Muscle of arm (tissue), 12 donors: Measurements from ENCODE around the gene MAP2K7. TPM values are rescaled to one million over a fixed set of nuclear protein-coding genes. Genes with fewer than 3 reads are reported as not detected.

Experiments used
- DNase-seq: peaks from one replicate; pipeline ENCODE4 v3.0.0-alpha.2; 2013
- polyA plus RNA-seq, 12 donors: library from polyadenylated mRNA; unstranded; fragments of 120-200 nt; gene quantifications; one replicate each; pipeline ENCODE4 v1.2.1, GENCODE V29; 2013; ENCODE audit not compliant: insufficient read length in 12 of 12

Gene MAP2K7
- polyA plus RNA-seq, 12 donors, result 16.3 to 37.0 (median 18.9) TPM; not detected in 1

DNA sequence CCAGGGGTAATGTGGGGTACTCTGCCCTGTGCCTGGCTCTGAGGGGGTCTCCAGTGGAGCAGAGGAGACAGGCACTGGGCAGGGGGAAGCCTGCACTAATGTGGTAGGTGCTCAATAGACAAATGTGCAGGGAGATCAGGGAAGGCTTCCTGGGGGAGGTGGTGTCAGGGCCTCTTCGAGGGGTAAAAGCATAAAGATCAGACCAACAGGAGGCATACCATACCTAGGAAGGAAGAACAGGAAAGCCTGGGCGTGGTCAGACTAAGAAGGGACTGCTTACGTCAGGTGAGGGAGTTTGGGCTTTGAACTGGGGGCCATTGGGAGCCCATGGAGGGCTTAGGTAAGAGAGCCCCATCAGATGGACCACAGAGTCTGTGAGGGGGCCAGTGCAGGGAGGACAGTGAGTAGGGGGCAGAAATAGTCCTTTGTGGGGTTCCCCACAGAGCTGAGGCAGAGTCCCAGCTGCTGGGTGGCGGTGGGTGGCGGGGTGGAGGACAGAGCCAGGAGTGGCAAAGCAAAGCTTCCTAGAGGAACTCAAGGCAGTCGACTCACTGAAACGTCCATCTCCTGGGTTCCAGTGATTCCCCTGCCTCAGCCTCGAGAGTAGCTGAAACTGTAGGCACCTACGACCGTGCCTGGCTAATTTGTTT, 38.3 kb upstream of the MAP2K7 start:
- no peak for DNase-seq

DNA sequence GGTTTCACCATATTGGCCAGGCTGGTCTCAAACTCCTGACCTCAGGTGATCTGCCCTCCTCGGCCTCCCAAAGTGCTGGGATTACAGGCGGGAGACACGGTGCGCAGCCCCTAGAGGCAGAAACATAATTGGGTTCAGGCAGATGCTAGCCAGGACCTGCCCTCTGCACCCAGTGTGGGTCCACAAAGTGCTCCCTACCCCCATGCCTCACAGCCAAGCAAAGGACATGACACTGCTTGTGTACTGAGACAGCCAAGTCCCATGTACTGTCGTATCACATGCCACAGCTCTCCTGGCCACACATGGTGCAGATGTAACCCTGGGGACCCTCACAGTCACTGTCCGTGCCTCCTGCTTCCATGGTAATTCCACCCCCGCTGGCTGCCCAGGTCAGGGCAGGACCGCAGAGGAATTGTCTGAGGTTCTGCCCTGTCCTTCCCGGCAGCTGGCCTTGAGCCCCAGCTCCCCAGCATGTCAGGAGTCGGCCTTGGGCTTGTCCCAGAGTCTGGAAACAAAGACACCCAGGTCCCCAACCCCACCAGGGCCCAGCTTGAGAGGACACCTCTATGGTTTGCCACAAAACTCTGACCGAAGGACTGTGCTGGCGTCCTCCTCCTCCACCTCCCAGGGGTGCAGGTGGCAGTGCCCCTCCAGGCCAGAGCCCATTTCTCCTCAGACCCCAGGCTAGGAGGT, 37.1 kb upstream of the MAP2K7 start:
- DNase-seq, result no peak

DNA sequence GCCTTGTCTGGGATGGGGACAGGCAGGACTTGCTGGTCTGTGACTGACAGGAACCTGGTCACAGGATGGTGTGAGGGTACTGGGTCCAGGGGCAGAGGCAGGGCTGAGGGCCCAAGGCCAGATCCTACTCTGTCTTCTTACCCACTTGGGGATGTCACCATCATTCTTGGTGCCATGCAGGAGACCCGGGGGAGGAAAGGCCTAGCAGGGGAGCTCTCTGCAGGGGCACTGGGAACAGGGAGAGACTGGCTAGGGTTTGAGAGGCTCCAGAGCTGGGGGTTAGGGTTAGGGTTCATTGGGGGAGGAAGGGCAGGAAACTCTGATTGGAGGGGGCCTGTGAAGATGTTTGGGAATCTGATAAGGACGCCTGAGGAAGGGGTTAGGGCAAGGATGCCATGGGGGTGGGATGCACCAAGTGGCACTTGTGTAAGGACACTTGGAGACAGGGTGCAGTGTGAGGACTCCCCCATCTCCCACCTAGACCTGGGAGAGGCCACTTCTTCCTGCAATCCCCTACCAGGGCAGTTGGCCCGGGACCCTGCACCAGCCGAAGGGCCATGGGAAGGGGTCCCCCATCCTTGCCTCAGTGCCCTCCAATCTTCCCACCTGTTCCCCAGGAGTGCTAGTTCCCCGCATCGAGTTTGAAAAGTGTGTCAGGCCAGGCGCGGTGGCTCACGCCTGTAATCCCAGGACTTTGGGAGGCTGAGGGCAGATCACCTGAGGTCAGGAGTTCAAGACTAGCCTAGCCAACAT, 36.4 kb upstream of the MAP2K7 start:
- DNase-seq, result no peak

DNA sequence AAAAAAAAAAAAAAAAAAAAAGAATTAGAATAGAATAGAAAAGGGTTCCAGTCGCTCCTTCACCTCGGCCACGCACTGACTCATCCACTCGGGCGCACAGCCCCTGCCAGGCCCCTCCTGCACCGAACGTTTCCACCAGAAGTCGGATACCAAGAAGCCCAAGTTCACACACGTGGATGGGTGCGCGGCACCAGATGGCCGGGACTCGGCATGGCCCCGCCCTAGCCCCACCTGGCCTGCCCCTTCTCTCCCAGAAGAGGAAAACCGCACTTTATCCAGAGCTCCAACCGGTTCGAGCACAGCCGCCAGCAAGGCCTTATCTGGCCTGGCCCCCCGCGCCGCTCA, 35.4 kb upstream of the MAP2K7 start:
- DNase-seq, result no peak

DNA sequence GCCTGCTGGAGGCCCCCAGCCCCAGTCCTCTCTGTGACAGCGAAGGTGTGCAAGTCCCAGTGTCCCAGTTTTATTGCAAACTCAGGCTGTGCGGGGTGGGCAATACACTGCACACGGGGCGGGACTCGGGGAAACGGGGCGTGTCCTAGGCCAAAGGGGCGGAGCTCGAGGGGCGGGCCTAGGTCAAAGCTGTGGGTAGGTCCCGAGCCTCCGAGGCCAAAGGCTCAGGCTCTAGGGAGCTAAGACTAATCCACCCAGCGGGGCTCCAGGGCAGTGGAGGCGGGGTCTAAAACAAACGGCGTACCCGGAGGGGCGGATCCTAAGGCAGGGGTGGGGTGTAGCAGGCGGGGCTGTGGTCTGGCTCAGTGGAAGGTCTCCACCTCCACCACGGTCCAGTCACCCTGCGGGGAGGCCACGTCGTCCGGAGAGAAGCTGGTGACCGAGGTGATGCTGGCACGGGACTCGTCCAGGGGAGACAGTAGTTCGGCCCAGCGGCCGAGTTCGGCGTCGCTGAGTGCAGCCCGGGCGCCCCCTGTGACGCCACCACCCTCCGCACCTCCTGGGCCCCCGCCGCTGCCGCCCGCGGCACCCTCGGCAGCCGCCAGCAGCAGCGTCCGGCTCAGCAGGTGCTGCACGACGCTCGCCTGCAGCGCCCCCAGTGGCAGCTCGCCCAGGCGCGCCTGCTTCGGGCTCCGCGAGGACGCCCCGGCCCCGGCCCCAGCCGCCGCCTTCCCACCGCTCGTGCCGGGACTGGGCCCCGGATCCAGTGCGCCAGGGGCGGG, 34.8 kb upstream of the MAP2K7 start:
- DNase-seq, result peak; percentile 73

DNA sequence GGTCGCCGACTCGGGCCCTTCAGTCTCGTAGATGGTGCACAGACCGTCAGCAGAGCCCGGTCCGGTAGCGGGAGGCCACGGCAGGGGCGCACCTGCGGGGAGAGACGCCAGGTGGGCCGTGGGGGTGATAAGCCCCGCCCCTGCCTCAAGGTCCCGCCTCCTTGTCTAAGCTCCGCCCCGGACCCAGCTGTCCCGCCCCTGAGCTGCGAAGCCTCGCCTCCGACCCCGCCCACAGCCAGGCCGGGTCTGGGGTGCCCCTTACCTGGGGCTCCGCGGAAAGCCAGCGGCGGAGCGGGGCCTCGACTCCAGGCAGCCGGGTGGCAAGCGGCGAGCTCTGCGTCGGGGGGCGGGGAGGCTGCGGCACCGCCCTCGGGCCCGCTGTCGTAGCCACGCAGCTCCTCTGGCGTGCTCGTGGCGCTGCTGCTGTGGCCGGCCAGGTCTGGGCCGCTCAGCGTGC, 34.2 kb upstream of the MAP2K7 start:
- no peak for DNase-seq

DNA sequence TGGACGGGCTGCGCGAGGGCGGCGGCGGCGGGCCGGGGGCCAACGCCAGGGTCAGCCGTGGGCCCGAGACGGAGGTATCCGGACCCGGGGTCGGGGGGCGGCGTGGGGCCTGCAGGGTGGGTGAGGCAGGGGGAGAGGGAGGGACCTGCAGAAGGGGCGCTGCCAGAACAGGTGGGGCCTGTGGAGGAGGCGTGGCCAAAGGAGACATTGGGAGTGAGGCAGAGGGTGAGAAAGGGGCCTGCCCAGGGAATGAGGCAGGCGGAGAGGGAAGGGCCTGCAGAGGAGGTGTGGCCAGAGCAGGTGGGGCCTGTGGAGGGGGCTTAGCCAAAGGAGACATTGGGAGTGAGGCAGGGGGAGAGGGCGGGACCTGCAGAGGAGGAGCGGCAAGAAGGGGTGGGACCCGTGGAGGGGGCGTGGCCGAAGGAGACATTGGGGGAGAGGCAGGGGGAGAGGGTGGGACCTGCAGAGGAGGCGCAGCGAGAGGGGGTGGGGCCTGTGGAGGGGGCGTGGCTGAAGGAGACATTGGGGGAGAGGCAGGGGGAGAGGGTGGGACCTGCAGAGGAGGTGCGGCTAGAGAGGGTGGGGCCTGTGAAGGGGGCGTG, 33.7 kb upstream of the MAP2K7 start:
- DNase-seq, result no peak

DNA sequence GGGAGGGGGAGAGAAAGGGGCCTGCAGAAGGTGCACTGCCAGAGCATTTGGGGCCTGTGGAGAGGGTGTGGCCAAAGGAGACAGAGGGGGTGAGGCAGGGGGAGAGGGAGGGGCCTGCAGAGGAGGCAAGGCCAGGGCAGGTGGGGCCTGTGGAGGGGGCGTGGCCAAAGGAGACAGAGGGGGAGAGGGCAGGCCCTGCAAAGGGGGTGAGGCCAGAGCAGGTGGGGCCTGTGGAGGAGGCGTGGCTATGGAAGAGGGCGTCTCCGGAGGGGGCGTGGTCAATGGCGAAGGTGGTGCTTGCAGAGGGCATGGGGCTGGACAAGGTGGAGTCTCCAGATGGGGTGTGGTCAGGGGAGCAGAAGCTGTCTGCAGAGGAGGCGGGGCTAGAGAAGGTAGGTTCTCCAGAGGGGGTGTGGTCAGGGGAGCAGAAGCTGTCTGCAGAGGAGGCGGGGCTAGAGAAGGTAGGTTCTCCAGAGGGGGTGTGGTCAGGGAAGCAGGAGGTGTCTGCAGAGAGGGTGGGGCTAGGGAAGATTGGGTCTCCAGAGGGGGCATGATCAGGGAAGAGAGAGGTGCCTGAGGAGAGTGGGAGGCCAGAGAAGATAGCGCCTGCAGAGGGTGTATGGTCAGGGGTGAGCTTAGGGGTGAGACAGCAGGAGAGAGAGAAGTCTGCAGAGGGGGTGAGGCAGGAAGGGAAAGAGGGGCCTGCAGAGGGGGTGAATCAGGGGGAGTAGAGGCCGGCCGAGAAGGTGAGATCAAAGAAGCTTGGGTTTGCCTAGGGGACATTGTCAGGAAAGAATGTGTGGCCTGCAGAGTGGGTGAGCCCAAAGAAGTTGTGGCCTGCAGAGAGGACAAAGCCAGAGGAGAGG, 32.9 kb upstream of the MAP2K7 start:
- no peak for DNase-seq

DNA sequence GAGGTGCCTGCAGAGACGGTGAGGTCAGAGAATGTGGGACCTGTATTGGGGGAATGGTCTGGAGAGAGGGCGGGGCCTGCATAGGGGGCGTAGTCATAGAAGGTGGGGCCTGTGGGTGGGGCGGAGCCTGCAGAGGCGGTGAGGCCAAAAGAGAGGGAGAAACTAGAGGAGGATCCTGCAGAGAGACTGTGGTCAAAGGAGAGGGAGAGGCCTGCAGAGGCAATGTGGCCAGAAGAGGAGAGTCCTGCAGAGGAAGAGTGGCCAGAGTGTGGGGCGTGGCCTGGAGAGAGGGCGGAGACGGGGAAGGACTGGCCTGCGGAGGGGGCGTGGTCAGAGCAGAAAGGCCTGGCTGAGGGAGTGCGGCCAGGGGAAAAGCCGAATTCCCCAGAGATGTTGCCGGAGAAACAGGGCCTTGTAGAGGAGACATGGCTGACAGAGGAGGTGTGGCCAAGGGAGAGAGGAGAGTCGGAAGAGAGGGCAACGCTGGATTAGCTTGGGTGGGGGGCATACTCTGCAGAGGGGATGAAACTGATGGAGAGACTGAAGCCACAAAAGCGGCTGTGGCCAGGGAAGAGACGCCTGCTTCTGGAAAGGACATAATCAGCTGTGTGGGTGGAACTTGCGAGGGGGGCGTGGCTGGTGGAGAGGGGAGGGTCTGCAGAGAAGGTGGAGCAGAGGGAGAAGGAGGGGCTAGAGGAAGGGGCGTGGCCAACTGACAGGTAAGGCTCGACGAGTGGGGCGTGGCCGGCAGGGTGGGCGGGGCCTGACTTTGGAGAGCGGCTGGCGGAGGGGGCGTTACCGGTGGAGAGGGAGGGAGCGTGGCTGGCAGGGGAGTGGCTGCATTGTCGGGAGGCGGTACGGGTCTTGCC, 32.0 kb upstream of the MAP2K7 start:
- DNase-seq, result peak; percentile 82

DNA sequence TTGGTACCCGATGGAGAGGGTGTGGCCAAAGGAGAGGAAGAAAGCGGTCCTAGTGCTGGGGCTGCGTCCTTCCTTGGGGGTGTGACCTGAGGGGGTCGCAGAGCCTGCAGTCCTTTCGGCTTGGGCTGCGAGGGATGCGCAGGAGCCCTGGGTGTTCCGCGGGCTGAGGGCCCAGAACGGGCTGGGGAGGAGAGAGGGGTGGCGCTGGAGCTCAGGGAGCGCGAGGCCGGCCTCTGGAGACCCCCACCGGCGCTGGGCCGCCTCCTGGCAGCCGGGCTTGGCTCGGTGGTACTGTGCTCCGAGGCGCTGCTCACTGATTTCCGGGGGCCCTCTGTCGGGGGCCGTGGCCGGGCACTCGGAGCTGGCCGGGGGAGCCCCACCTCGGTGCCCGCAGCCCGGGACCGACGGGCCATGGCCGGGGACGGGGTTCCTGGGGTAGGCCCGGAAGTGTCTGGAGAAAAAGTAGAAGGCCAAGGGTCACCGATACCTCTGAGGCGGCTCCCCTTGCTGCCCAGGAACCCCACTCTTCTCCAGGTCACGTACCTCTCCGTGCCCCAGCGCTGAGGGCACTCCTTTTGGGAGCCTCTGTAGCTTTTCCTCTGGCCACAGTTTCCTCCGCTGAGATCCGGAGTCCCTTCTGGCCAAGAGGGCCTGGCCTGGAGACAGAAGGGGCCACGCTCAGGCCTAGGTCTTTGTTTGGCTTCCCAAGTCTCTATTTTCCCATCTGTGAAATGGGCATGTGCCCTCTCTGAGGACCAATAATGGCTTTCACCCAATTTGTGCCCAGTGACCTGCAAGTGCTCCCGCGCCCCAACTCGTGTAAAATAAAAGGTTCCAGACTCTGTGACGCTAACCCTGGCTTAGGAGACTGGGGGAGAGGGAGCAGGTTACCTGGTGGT, 31.1 kb upstream of the MAP2K7 start:
- DNase-seq, result no peak

DNA sequence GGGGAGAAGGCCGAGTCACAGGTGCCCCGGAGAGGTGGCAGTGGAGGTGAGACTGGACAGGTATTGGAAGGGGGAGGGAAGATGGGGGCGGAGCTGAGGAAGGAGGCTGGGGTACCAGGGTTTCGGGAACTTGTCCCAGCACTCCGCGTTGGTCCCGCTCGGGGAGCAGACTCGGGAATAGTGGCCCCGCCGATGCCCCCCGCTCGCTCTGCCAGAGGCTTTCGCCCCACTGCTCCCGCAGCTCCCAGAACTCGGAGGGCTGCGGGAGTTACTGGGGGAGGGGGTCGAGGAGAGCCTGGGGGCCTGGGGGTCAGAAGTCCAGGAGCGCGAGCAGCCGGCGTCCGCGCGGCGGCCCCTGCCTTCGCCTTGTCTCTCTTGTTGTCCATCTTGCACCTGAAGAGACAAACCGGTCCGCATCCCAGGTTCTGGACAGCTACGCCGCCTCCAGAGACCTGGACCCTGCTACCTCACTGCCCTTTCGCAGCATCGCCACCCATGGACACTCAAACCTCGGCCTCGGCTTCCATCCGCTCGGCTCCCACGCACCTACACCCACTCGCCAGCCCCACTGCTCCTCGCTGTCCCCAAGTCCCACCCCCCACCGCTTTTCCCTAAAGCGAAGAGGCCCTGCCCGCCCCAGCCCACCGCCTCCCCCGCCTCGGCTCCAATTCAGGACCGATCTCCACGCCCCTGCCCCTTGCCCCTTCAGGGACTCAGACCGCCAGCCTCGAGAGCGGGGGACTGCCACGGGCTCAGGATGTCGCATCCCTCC, 30.2 kb upstream of the MAP2K7 start:
- DNase-seq, result no peak

DNA sequence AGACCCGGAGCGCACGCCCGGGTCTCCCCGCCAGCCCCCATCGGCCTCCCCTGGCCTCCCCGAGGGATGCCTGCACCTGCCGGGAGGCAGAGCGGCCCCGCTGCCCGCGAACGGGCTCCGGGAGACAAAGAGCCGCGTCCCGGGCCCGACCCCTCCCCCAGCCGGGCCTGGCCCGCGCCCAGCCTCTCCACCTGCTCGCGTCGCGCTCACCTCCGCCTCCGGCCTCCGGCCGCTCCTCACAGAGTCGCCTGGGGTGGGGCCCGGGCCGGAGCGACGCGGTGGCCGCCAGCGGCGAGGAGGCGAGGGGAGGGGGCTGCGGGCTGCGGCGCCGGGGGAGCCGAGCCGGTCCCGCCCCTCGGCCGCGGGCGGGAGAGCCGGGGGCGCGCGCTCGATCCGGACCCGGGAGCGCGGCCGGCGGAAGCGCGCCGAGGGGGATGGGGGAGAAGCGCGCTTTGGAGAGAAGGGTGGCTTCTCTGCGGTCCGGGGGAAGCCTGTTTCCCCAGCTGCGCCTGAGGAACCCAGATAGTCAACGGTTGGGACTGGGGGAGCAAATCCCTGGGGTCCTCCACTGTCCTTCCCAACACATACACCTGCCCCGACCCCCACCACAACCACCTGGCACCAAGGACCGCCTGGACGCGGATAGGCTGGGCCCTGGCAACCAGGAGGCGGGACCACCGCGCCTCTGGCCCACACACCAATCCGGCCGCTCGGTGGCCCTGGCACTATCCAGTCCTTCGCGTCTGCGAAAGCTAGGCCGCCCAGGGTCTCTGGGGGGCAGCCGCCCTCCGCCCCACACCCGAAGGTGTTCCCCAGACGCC, 29.4 kb upstream of the MAP2K7 start, which contains the start of gene PRR36:
PRR36 (minus strand) TSS at position 315 of the 821 bp plus-strand sequence. CDS start 701 bp downstream, outside the sequence.
- DNase-seq, result no peak

DNA sequence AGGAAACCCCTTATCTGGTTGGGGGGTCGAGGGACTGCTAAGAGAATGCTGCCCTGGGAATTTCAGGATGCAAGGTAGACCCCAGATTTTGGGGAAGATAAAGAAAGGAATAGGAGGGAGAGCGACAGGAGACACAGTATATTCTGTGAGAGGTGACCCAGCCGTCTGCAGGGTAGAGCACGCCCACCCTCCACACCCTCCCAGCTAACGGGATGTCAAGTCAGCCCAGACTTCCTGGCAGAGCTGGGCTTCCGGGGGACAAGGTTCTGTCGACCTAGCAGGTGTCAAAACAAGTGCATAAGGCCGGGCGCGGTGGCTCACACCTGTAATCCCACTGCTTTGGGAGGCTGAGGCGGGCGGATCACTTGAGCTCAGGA, 28.8 kb upstream of the MAP2K7 start:
- DNase-seq, result no peak

DNA sequence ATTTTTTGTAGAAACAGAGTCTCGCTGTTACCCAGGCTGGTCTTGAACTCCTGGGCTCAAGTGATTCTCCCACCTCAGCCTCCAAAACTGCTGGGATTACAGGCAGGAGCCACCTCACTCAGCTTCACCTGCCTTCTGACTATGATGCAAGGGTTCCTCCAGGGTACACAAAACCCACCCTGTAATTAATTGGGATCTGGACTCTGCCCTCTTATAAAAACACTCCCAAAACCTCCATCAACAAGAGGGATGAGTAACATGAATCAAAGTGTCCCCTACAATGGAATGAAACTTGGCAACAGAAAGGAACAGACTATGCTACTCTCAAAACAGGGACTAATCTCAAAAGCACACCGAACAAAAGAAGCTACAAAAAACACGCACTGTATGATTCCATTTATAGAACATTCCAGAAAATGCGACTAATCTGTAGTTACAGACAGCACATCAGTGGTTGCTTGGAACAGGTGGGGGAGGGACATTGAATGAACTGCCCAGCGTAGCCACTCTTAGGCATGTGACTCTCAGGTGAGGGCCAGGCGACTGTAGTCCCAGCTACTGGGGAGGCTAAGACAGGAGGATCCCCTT, 26.3 kb upstream of the MAP2K7 start:
- no peak for DNase-seq

DNA sequence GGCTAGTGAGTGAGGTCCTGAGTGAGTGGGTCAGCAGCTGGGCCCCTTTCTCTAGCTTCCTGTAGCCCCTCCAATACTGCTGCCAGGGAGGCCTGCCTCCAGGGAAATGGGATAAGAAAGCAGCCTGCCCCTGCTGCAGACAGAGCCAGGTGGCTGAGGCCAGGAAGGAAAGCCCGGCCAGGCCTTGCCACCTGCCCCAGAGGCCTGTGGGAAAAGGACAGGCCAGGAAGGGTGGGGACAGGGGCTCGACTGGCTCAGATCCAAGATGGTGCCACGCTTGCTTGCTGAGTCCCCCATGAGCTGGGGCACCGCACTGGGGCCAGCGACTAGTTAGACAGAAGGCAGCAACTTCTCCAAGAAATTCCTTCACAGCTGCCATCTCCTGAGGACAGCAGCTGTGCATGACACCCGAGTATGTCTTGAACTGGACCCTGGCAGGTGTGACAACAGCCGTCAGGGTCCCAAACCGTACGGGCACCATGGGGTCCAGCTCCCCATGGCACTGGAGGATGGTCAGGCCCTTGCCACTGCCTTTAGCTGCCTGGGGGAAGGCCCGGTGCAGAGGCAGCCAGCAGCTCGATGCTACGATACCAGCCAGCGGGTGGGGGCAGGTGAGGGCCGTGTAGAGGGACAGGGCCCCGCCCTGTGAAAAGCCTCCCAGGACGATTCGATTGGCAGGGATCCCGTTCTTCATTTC, 24.4 kb upstream of the MAP2K7 start:
- DNase-seq, result no peak

DNA sequence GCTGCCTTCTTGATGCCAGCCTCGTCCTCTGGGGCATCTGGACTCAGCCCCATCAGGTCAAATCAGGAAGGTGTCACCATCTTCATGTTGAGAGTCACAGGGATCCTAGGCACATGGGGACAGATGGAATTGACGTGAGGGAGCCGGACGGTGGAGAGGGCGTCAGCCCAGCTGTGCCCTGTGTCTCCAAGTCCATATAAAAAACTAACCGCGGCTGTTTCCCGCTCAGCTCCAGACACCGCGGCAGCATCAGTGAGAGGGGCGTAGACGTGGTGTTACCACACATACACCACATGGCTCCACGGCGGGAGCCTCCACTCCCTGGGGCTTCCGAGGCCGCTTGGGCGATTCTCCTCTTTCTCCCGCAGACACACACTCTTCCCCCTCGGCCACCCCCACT, 23.8 kb upstream of the MAP2K7 start:
- no peak for DNase-seq
